NCI-H524 treated with DMSO at 0.1 percent for 48 hours (cell line): ENCODE measurements around the gene ZNF606.

Experiments
- DNase-seq: peaks from one replicate; lab custom pipeline; 2025; lab: John Stamatoyannopoulos, UW

Gene ZNF606

DNA sequence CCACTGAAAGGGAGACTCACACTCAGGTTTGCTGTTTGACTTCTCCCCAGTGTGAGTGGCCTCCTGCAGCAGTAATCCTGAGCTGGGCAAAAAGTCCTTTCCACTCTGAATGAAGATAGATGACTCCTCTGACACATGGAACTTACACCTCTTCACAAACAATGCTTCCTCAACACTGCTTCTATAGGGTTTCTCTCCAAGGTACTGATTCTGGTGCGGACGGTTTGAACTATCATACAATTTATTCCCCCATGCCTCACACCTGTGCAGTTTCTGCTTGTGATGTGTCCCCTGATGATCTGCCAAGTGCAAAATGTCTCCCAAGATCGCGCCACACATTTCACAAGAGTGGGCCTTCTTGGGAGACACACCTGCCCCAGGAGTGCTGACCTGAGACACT, 75.0 kb downstream of the ZNF606 start:
- DNase-seq, result no peak
